NCI-H69 (cell line): Measurements from ENCODE around the gene IER3IP1.
"Not testable (repeated sequence)": the region's sequence is repeated elsewhere in the genome, so short reads cannot be mapped to it uniquely, and the experiment has no call there.

ENCODE experiments used
- DNase-seq: peaks from one replicate; lab custom pipeline; 2025; lab: John Stamatoyannopoulos, UW

The IER3IP1 gene

GRCh38 chr18:47158404-47158803, 17.8 kb downstream of the IER3IP1 start:
- not testable (repeated sequence) for DNase-seq

- no peak for DNase-seq
These were observed 24.7 kb downstream of the IER3IP1 start for GRCh38 chr18:47151439-47151838.

GRCh38 chr18:47150824-47151366, 25.3 kb downstream of the IER3IP1 start:
- peak; percentile 77 for DNase-seq

- DNase-seq: peak; percentile 94
These were observed 25.9 kb downstream of the IER3IP1 start, which contains the start of gene HDHD2 for GRCh38 chr18:47150029-47150823. Gene HDHD2, minus strand, starts transcription at chr18:47150500. Its CDS starts 14,061 bp downstream, at chr18:47136439.

GRCh38 chr18:47149457-47150028, 26.6 kb downstream of the IER3IP1 start:
- peak; percentile 62 for DNase-seq

- DNase-seq: no peak
These were observed 30.0 kb downstream of the IER3IP1 start for GRCh38 chr18:47146206-47146605.

GRCh38 chr18:47143899-47144485, 32.2 kb downstream of the IER3IP1 start:
- no peak for DNase-seq

- DNase-seq: no peak
These were observed 33.0 kb downstream of the IER3IP1 start for GRCh38 chr18:47143153-47143552.

GRCh38 chr18:47141289-47141688, 34.9 kb downstream of the IER3IP1 start:
- no peak for DNase-seq

GRCh38 chr18:47121146-47121545, 55.0 kb downstream of the IER3IP1 start:
- DNase-seq: no peak

GRCh38 chr18:47120428-47120827, 55.7 kb downstream of the IER3IP1 start:
- no peak for DNase-seq

- no peak for DNase-seq
These were observed 57.2 kb downstream of the IER3IP1 start for GRCh38 chr18:47118981-47119380.

GRCh38 chr18:47115205-47115604, 61.0 kb downstream of the IER3IP1 start:
- no peak for DNase-seq

GRCh38 chr18:47113796-47114540, 62.2 kb downstream of the IER3IP1 start:
- peak; percentile 67 for DNase-seq

GRCh38 chr18:47110492-47111274, 65.5 kb downstream of the IER3IP1 start:
- no peak for DNase-seq

GRCh38 chr18:47109720-47110119, 66.4 kb downstream of the IER3IP1 start:
- DNase-seq: no peak

GRCh38 chr18:47108998-47109405, 67.2 kb downstream of the IER3IP1 start:
- no peak for DNase-seq

- no peak for DNase-seq
These were observed 67.8 kb downstream of the IER3IP1 start for GRCh38 chr18:47108373-47108772.
